ENCODE results near the gene RPE65. TPM values are rescaled to one million over a fixed set of nuclear protein-coding genes. Genes with fewer than 3 reads are reported as not detected.

Gene RPE65
- total RNA-seq, 1 experiment from 2014 or later, result not detected

DNA sequence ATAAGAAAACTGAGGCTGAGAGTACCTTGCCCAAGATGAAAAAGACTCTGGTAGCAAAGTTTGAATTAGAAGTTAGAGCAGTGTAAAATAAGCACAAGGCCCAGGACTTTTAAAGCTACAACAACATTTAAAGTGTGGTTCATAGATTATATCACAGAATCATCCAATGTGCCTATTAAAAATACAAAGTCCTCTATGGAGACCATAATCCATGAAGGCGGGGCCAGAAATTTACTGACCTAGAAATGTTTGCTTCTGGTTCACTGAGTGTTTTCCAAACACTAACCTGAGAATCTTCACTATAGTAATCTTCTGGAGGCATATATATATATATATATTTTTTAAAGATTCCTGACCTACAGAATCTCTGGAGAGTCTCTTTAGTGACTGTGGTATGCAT is 34.9 kb upstream of the RPE65 start:
- Histone ChIP-seq H3K4me1 (ENCODE audit: control insufficient read depth, insufficient read depth, low read length) (no peaks in the 10 kb centered on the region), H3K4me3 (ENCODE audit: low read depth in 2 of 2, low read length in 2 of 2) (no peak overlapping the region), H3K27ac (ENCODE audit: low read length) (no peak overlapping the region), H3K36me3 (ENCODE audit: control insufficient read depth, insufficient read depth, low read length) (peaks cover 78% of the 10 kb centered on the region), H3K27me3 (ENCODE audit: control insufficient read depth, insufficient read depth, low read length) (no peaks in the 10 kb centered on the region), H3K9me3 (ENCODE audit: control insufficient read depth, insufficient read depth, low read depth, low read length) (no peaks in the 10 kb centered on the region)
- in situ Hi-C loops (cut with HindIII; ENCODE audit: low pct_unique_long_range_greater_than_20kb, low sequenced_read_pairs), result no loop called here
- ChIA-PET POLR2A (no interaction called here), CTCF (no interaction called here)
- DNase-seq (ENCODE audit: low read depth, low spot score) (no peak), ATAC-seq (no peak)
- no peak for TF ChIP-seq REST (IDR thresholded peaks at IDR 0.05; ENCODE audit: insufficient read depth in 1 of 2, low read depth in 2 of 2, low read length in 1 of 2)
- TF ChIP-seq, protein P1, sequence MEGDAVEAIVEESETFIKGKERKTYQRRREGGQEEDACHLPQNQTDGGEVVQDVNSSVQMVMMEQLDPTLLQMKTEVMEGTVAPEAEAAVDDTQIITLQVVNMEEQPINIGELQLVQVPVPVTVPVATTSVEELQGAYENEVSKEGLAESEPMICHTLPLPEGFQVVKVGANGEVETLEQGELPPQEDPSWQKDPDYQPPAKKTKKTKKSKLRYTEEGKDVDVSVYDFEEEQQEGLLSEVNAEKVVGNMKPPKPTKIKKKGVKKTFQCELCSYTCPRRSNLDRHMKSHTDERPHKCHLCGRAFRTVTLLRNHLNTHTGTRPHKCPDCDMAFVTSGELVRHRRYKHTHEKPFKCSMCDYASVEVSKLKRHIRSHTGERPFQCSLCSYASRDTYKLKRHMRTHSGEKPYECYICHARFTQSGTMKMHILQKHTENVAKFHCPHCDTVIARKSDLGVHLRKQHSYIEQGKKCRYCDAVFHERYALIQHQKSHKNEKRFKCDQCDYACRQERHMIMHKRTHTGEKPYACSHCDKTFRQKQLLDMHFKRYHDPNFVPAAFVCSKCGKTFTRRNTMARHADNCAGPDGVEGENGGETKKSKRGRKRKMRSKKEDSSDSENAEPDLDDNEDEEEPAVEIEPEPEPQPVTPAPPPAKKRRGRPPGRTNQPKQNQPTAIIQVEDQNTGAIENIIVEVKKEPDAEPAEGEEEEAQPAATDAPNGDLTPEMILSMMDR (IDR thresholded peaks at IDR 0.05), result no peak
- TF ChIP-seq TCF7L2 (IDR thresholded peaks at IDR 0.05; ENCODE audit: low read depth, low read length), result no peak
- no peak for TF ChIP-seq POLR2AphosphoS5 (IDR thresholded peaks at IDR 0.05; ENCODE audit: low read depth, low read length)
- no peak for TF ChIP-seq SIN3A (IDR thresholded peaks at IDR 0.05; ENCODE audit: borderline replicate concordance, insufficient read depth, low read depth, low read length)
- intact Hi-C loops (cut with micrococcal nuclease; ENCODE audit: unreplicated experiment), result no loop called here
- no TSS peak for BruUV-seq (replicated peaks)

DNA sequence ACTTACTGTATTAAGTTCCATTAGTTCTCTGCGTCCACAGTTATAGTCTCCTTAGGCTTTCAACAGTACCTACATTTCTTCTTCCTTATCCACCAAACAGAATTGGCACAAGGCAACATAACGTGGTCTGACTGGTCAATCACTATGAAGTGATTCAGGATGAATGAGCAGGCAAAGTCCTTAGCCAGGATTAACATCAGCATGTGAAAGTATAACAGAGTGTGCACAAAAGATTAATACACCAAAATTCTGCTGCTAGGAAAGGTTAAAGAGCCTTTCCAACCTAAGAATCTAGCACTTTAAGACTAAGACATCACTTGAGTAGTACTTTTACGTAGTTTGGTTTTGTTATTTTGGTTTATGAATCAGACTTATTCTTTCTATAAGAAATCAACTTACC is 31.3 kb upstream of the RPE65 start:
- Histone ChIP-seq H3K36me3 (ENCODE audit: control insufficient read depth, insufficient read depth, low read length) (peaks cover 75% of the 10 kb centered on the region), H3K9me3 (ENCODE audit: control insufficient read depth, insufficient read depth, low read depth, low read length) (no peaks in the 10 kb centered on the region), H3K4me3 (ENCODE audit: low read depth in 2 of 2, low read length in 2 of 2) (no peak overlapping the region), H3K27ac (ENCODE audit: low read length) (no peak overlapping the region), H3K27me3 (ENCODE audit: control insufficient read depth, insufficient read depth, low read length) (no peaks in the 10 kb centered on the region), H3K4me1 (ENCODE audit: control insufficient read depth, insufficient read depth, low read length) (no peaks in the 10 kb centered on the region)
- intact Hi-C loops (cut with micrococcal nuclease; ENCODE audit: unreplicated experiment), result no loop called here
- in situ Hi-C loops (cut with HindIII; ENCODE audit: low pct_unique_long_range_greater_than_20kb, low sequenced_read_pairs), result no loop called here
- BruUV-seq (replicated peaks), result no TSS peak
- ATAC-seq, result no peak
- no peak for DNase-seq (ENCODE audit: low read depth, low spot score)
- TF ChIP-seq REST (IDR thresholded peaks at IDR 0.05; ENCODE audit: insufficient read depth in 1 of 2, low read depth in 2 of 2, low read length in 1 of 2), result no peak
- no peak for TF ChIP-seq TCF7L2 (IDR thresholded peaks at IDR 0.05; ENCODE audit: low read depth, low read length)
- no peak for TF ChIP-seq SIN3A (IDR thresholded peaks at IDR 0.05; ENCODE audit: borderline replicate concordance, insufficient read depth, low read depth, low read length)
- TF ChIP-seq POLR2AphosphoS5 (IDR thresholded peaks at IDR 0.05; ENCODE audit: low read depth, low read length), result no peak
- TF ChIP-seq, protein P1 (IDR thresholded peaks at IDR 0.05), result no peak
- ChIA-PET POLR2A (no interaction called here), CTCF (no interaction called here)
